Heart left ventricle (tissue), 13 donors: Measurements from ENCODE around the gene RAB1B.

Experiments used
- POLR2A ChIP-seq, 2 donors: fragments of 450-650 bp; IDR thresholded peaks; one replicate each; pipeline ENCODE4 v1.6.1; 2017; ENCODE audit warnings: antibody characterized with exemption in 2 of 2, mild to moderate bottlenecking in 2 of 2, moderate library complexity in 2 of 2
- TF ChIP-seq, protein P1 (sequence below), 12 donors: fragments of 200-600 bp; sonication (generic) in 4 of 12; IDR thresholded peaks; one replicate each; pipeline versions ENCODE4 v1.5.0 to v1.8.0; 2018 to 2022; ENCODE audit warnings: antibody characterized with exemption in 12 of 12, mild to moderate bottlenecking in 5 of 12
- donor health status: ischemic (EF 13 %, LVEDD 7.1; RV severe dilation, severe dysfunction).
- donor health status: DM: no; HTN: yes; CAD: no.
- donor health status: DM: no; HTN: no; CAD: no.
- donor health status: ischemic (EF 25% LVEDD 6.9; RV normal size, moderate dysfunction).
- donor health status: ischemic (EF 25% LVEDD 5.7; RV mildly dilated, moderate dysfunction).
- donor health status: ischemic (EF 35%, LVEDD 5.7; RV mildly dilated, moderate dysfunction).
- donor health status: nonischemic (EF 11% LVEDD 7.7; RV severe dilation, severe dysfunction).
- donor health status: DM: yes; HTN: yes; CAD: no.
- donor health status: PGD.
- donor health status: ischemic (EF 29% LVEDD 5.4; RV normal size, mild dysfunction).
- donor health status: nonischemic (EF 23%, LVEDD 6.1; RV moderate dilation, normal function).

- TF ChIP-seq, protein P1, sequence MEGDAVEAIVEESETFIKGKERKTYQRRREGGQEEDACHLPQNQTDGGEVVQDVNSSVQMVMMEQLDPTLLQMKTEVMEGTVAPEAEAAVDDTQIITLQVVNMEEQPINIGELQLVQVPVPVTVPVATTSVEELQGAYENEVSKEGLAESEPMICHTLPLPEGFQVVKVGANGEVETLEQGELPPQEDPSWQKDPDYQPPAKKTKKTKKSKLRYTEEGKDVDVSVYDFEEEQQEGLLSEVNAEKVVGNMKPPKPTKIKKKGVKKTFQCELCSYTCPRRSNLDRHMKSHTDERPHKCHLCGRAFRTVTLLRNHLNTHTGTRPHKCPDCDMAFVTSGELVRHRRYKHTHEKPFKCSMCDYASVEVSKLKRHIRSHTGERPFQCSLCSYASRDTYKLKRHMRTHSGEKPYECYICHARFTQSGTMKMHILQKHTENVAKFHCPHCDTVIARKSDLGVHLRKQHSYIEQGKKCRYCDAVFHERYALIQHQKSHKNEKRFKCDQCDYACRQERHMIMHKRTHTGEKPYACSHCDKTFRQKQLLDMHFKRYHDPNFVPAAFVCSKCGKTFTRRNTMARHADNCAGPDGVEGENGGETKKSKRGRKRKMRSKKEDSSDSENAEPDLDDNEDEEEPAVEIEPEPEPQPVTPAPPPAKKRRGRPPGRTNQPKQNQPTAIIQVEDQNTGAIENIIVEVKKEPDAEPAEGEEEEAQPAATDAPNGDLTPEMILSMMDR (IDR thresholded peaks at IDR 0.05) = no peak
- no peak for TF ChIP-seq POLR2A (IDR thresholded peaks at IDR 0.05)
Measured at GRCh38 chr11:66324664-66325063, 56.2 kb downstream of the RAB1B start.
